Embryonic facial prominence (tissue), 1 donor: ENCODE results near the gene VTI1A.

Experiments
- DNase-seq: peaks from one replicate; pipeline ENCODE4 v3.0.0-alpha.2; 2016; ENCODE audit errors: extremely low spot score

VTI1A gene

GRCh38 chr10:112679392-112679791 is 232.4 kb downstream of the VTI1A start:
- no peak for DNase-seq

GRCh38 chr10:112680586-112680985 is 233.6 kb downstream of the VTI1A start:
- no peak for DNase-seq

- DNase-seq: no peak
Measured at GRCh38 chr10:112687647-112688046, 240.6 kb downstream of the VTI1A start.

- DNase-seq: no peak
Measured at GRCh38 chr10:112689327-112690072, 242.5 kb downstream of the VTI1A start.

GRCh38 chr10:112695539-112695938 is 248.5 kb downstream of the VTI1A start:
- no peak for DNase-seq

- no peak for DNase-seq
Measured at GRCh38 chr10:112696592-112696991, 249.6 kb downstream of the VTI1A start.

GRCh38 chr10:112698133-112698817 is 251.3 kb downstream of the VTI1A start:
- DNase-seq: no peak

- no peak for DNase-seq
Measured at GRCh38 chr10:112698818-112699164, 251.8 kb downstream of the VTI1A start.

- DNase-seq: no peak
Measured at GRCh38 chr10:112700215-112700671, 253.2 kb downstream of the VTI1A start.

- no peak for DNase-seq
Measured at GRCh38 chr10:112701211-112701877, 254.3 kb downstream of the VTI1A start.

- DNase-seq: no peak
Measured at GRCh38 chr10:112701878-112702255, 254.9 kb downstream of the VTI1A start.

- DNase-seq: no peak
Measured at GRCh38 chr10:112706577-112706976, 259.6 kb downstream of the VTI1A start.

- DNase-seq: no peak
Measured at GRCh38 chr10:112708461-112708860, 261.4 kb downstream of the VTI1A start.

- DNase-seq: no peak
Measured at GRCh38 chr10:112710528-112710927, 263.5 kb downstream of the VTI1A start.

GRCh38 chr10:112711366-112711765 is 264.4 kb downstream of the VTI1A start:
- no peak for DNase-seq

- no peak for DNase-seq
Measured at GRCh38 chr10:112712536-112712935, 265.5 kb downstream of the VTI1A start.

GRCh38 chr10:112713411-112713810 is 266.4 kb downstream of the VTI1A start:
- no peak for DNase-seq

GRCh38 chr10:112715581-112715980 is 268.6 kb downstream of the VTI1A start:
- no peak for DNase-seq

- no peak for DNase-seq
Measured at GRCh38 chr10:112716076-112716475, 269.1 kb downstream of the VTI1A start.

- no peak for DNase-seq
Measured at GRCh38 chr10:112716924-112717413, 270.0 kb downstream of the VTI1A start.

- no peak for DNase-seq
Measured at GRCh38 chr10:112720178-112720577, 273.2 kb downstream of the VTI1A start.

- no peak for DNase-seq
Measured at GRCh38 chr10:112721080-112721698, 274.2 kb downstream of the VTI1A start.
